GM23248 (cell line): Measurements from ENCODE around the gene IL36RN.

Experiments used
- EZH2 ChIP-seq: fragments of 200-600 bp; sonication (generic); IDR thresholded peaks from 2 replicates; pipeline ENCODE4 v1.6.1; 2018; ENCODE audit warnings: antibody characterized with exemption, mild to moderate bottlenecking; ENCODE audit not compliant: insufficient read depth, poor library complexity, severe bottlenecking
- EZH2phosphoT487 ChIP-seq: fragments of 200-600 bp; sonication (generic); IDR thresholded peaks from 2 replicates; pipeline ENCODE4 v1.6.1; 2018; ENCODE audit warnings: antibody characterized with exemption, moderate library complexity, mild to moderate bottlenecking, low read depth; ENCODE audit not compliant: insufficient read depth

- TF ChIP-seq EZH2phosphoT487, result no peak
- TF ChIP-seq EZH2, result no peak
Measured at GRCh38 chr2:113076954-113077669, 18.1 kb downstream of the IL36RN start.
